SIG-M5 treated with dmso at 0.1 percent for 504 hours (cell line): Measurements from ENCODE around the gene C2orf92.
"Not testable (repeated sequence)": the region's sequence is repeated elsewhere in the genome, so short reads cannot be mapped to it uniquely, and the experiment has no call there.

Experiments
- DNase-seq: peaks from one replicate; lab custom pipeline; 2025; ENCODE audit not compliant: unreplicated experiment; lab: John Stamatoyannopoulos, UW

The C2orf92 gene

DNA sequence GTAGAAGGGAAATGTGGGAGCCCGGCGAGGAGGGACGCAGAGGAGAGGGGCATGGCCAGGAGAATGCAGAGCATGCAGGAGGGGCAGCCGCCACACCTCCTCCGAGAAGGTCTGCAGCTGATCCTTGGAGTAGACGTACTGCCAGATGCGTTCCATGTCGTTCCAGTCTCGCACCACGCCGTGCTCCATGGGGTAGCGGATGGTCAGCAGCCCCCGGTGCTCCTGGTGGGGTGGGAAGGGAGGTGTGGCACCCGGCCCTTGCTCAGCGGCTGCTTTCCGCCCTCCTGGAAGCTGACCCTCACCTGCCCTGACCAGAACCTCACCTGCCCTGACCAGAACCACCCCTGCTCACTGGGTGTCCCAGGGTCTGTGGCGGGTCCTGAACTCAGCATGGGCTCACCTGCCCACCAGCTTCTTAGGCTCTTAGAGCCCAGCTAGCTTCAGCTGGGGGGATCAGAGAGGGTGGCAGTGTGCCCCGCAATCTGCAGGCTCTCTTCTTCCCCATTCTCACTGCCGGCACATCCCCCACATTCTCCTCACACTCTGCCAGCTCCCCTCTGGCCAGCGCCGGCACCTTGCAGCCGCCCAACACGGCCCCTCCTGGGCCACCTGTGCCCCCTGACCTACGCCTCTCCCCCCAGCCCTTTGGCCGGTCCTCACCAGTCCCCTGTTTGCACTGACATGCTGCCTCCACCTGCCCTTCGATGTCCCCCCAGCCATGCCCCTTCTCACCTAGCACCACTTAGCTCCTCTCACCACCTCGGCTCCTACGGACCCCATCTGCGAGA, 10.1 kb upstream of the C2orf92 start:
- no peak for DNase-seq

DNA sequence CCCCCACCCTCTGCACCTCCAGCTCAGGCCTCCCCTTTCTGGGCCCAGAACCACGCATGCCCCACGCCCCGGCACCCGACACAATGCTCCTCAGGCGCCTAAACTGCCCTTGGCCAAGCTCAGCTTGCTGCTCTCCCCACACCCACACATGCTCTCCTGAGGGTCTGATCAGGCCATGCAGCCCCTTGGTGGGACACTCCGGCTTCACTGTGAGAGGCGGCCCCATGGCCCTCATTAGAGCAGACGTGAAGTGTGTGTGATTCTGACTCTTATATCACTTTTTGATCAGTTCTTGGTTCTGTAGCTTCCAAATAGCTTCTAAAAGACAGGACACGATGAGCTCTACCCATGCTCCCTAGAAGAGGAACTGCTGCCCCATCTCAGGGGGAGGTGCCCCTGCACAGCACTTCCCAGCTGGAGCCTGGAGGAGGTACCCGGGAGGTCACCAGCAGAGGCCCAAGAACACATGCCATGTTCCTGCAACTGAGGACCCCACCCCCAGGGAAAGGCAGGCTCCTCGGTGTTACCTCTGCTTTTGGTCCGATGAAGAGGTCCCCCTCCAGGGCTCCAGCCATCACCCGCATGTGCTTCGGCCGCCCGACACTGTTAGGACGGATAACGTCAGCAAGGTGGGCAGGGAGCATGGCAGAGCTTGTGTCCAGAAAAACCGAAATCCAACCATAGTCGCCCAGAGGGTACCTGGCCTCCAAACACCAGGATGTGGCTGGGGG, 9.3 kb upstream of the C2orf92 start:
- DNase-seq: no peak

GRCh38 chr2:97660775-97661389, 8.6 kb upstream of the C2orf92 start:
- DNase-seq: no peak

DNA sequence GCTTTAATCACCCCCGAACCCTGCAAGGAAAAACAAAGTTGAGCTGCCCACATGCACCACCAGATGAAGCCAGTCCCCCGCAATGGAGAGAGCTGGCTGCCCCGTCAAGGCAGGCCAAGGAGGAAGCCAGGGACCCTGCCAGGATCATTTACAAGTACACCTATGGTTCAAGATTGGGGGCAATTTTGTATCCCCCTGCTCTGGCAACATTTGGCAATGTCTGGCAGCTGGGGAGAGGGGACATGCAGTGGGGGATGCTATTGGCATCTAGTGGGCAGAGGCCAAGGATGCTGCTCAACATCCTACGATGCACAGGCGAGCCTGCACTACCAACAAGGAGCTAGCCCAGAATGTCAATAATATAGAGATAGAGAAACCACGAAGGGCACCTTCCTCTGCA, 7.6 kb upstream of the C2orf92 start:
- DNase-seq: no peak

DNA sequence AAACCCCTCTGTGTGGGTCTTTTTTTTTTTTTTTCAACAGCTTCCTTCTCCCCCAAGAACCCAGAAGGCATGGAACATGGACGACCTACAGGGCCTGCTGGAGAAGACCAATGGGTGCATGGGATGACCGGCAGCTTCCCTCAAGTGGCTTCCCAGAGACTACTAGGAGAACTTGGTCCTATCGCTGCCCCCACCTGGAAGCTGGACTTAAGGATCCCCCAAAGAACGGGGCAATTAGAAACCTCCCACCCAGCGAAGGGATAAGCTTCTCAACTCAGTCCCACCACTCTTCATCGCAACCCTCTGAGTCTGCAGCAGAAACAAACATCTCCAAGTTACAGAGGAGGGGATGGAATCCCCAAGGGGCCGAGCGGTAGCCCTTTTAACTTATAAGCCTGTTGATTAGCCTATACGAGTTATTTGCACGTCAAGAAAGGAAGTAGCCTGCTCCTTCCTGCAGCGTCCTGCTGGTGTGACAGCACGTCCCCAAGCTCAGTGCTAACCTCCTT, 7.1 kb upstream of the C2orf92 start:
- DNase-seq: no peak

GRCh38 chr2:97662895-97663625, 6.5 kb upstream of the C2orf92 start:
- DNase-seq: peak; percentile 87

DNA sequence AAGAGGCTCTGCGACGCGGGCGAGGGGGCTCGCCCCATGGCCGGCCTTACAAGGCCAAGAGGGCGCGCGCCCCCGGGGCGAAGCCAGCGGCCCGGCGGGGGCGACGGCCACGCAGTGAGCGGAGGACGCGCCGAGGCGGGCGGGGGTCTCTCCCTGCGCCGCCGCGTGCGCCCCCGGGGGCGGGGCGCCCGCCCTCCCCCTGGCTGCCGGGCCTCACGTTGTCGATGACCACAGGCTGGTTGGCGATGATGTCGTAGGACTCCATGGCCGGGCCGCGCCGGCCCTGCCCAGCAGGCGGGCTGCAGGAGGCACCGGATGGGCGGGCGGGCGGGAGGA, 5.9 kb upstream of the C2orf92 start:
- DNase-seq: no peak

DNA sequence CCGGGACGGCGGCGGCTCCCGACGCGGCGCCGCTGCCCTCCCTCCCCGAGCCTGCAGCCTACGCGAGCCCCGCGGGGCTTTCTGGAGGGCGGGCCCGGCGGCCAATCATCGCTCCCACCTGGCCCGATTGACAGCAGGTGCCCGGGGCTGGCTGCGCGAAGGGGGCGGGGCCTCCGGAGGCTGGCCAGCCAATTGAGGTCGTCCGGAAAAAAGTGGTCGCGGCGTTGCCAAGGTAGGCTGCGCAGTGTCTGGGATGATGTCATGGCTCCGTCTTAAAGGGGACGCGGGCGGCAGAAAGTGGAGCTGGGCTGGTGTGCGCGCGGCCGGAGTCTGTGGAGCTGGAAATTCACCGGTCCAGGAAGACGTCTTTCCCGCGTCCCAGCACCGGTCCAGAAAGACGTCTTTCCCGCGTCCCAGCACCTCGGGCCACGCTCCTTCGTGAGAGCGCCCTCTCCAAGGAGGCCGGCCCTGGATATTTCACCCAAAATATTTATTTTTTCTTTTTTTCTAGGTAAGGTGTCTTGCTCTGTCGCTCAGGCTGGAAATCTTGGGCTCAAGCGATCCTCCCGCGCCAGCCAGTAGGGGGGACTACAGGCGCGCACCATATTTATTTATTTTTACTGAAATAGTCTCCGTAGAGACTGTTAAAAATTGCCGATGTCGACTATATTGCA, 5.4 kb upstream of the C2orf92 start, which contains the start of gene ACTR1B:
TSS of gene ACTR1B (minus strand) at position 83 of the 674 bp plus-strand sequence. CDS start 154 bp downstream, outside the sequence.
- peak; percentile 99 for DNase-seq

DNA sequence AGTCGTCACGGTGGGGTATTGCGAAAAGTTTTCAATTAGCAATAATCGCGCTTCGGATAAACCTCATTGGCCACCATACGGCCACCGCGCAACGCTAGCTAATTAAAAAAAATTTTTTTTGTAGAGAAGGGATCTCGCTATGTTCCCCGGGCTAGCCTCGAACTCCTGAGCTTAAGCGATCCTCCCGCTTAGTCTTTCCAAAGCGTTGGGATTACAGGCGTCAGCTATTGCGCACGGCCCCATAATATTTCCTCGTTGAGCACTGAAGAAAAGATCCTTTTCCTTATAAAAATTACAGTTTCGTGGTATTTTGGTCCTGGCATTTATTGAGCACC, 4.9 kb upstream of the C2orf92 start:
- no peak for DNase-seq

GRCh38 chr2:97670471-97670870, 958 bp downstream of the C2orf92 start:
- DNase-seq: no peak

DNA sequence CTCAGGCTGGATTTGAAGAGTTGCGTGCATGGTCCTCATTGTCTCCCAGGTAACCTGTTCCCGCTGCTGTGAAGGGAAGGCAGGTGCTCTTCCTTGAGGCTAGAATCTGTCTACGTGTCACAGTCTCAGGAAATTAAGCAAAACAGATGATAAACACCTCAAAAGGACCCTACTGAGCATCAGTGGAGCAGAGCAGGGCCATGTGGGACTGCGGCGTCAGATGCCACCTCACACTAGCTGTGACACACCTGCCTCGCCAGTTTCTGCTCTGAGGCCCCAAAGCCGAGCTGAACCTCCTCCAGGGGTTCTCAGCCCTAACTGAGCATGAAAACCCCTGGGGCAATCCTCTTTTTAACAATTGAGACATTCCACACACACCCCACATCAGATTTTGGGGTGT, 2.0 kb downstream of the C2orf92 start:
- DNase-seq: no peak

DNA sequence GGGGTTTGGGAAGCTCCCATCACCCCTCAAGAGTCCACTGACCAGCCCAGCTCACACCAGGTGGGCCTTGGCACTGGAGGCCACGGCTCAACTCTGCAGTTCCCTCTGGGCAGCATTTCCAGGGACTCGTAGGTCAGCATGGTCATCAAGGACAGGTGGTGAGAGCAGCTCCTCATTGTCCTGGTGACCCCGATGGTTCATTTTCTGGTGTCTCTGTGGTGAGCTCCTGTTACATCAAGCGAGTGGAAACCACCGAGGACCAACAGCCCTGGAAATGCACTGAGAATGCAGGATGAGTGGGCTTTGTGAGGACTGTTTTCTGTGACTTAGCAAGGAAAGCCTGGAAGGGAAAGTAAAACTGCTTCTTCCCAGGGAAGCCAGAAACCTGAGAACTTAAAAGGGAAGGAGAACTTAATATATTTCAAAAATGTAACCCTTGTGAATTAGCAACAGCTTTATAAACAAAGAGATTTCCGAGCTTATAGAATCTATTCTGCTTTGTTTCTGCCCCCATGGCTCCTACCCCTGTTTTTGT, 3.2 kb downstream of the C2orf92 start:
- not testable (repeated sequence) for DNase-seq

GRCh38 chr2:97673182-97673914, 3.8 kb downstream of the C2orf92 start:
- DNase-seq: no peak

GRCh38 chr2:97673915-97674283, 4.4 kb downstream of the C2orf92 start:
- DNase-seq: no peak

GRCh38 chr2:97675430-97676113, 6.1 kb downstream of the C2orf92 start:
- DNase-seq: no peak

- DNase-seq: no peak
Observed at GRCh38 chr2:97676620-97677019, 7.1 kb downstream of the C2orf92 start.

DNA sequence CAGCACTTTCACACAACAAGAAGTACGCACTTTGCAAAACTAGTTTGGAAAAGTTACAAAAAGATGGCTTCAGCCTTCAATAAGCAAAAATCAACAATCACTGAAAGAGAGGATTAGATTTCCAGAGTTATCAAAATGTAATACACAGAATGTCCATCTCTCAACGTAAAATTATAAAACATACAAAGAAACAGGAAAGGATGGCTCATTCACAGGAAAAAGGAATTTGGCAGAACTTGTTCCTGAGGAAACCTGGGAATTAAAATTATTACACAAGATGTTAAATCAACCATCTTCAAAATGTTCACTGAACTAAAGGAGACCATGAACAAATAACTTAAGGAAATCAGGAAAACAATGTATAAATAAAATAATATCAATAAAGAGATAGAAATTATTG, 8.0 kb downstream of the C2orf92 start:
- DNase-seq: no peak

DNA sequence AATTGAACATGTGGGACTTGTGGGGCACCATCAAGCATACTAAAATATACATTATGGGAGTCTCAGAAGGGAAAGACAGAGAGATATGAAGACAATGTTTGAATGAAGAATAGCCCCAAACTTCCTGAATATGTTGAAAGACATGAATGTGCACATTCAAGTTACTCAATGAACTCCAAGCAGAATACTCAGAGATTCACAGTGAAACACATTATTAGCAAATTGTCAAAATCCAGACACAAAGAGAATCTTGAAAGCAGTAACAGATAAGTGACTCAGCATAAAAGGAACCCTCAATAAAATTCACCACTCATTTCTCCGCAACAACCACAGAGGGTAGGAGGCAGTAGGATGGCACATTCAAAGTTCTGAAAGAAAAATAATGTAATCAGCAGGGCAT, 8.8 kb downstream of the C2orf92 start:
- DNase-seq: peak; percentile 85

- not testable (repeated sequence) for DNase-seq
Observed at GRCh38 chr2:97687235-97687634, 17.7 kb downstream of the C2orf92 start.
